Mucosa of stomach (tissue), 1 donor: ENCODE data around the gene PMM1.
"Not testable (repeated sequence)": the region's sequence is repeated elsewhere in the genome, so short reads cannot be mapped to it uniquely, and the experiment has no call there.

Source experiments
- H3K27me3 ChIP-seq: one replicate; pipeline ENCODE4 v1.7.0; 2013; ENCODE audit warnings: mild to moderate bottlenecking, low read length; ENCODE audit not compliant: control insufficient read depth, insufficient read depth
- H3K36me3 ChIP-seq: one replicate; pipeline ENCODE4 v1.7.0; 2013; ENCODE audit warnings: low read length; ENCODE audit not compliant: control insufficient read depth, insufficient read depth
- H3K4me1 ChIP-seq: one replicate; pipeline ENCODE4 v1.7.0; 2013; ENCODE audit warnings: mild to moderate bottlenecking, low read length; ENCODE audit not compliant: control insufficient read depth, insufficient read depth
- H3K4me3 ChIP-seq: one replicate; pipeline ENCODE4 v1.7.0; 2013; ENCODE audit warnings: low read length
- H3K9ac ChIP-seq: one replicate; pipeline ENCODE4 v1.7.0; 2013; ENCODE audit warnings: mild to moderate bottlenecking, low read length, moderate library complexity
- H3K9me3 ChIP-seq: one replicate; pipeline ENCODE4 v1.7.0; 2013; ENCODE audit warnings: mild to moderate bottlenecking, low read length, moderate library complexity; ENCODE audit not compliant: control insufficient read depth
- donor health status: Pancreatic carcinoma.

Gene PMM1

DNA sequence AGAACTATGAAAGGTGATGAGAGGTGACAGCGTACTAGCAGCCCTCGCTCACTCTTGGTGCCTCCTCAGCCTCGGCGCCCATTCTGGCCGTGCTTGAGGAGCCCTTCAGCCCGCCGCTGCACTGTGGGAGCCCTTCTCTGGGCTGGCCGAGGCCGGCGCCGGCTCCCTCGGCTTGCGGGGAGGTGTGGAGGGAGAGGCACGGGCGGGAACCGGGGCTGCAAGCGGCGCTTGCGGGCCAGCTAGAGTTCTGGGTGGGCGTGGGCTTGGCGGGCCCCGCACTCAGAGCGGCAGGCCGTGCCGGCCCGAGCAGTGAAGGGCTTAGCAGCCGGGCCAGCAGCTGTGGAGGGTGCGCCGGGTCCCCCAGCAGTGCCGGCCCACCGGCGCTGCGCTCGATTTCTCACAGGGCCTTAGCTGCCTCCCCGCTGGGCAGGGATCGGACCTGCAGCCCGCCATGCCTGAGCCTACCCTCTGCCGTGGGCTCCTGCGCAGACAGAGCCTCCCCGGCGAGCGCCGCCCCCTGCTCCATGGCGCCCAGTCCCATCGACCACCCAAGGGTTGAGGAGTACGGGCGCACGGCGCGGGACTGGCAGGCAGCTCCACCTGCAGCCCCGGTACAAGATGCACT lies 3.8 kb upstream of the PMM1 start:
- H3K27me3 ChIP-seq, H3K9me3 ChIP-seq, H3K36me3 ChIP-seq, H3K4me3 ChIP-seq, H3K9ac ChIP-seq: not testable (repeated sequence)
- H3K4me1 ChIP-seq, result peaks cover 17% of the 10 kb centered on the region

DNA sequence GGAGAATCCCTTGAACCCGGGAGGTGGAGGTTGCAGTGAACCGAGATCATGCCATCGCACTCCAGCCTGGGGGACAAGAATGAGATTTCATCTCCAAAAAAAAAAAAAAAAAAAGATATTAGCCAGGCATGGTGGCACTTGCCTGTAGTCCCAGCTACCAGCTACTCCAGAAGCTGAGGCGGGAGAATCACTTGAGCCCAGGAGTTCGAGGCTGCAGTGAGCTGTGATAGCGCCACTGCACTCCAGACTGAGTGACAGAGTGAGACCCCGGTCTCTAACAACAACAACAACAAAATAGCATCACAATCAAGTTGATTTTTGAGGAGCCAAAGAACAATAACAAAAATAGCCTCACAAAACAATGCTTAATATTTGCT lies 2.3 kb downstream of the PMM1 start:
- no peaks in the 10 kb centered on the region for H3K9me3 ChIP-seq
- H3K4me1 ChIP-seq, result peaks cover 37% of the 10 kb centered on the region
- no peaks in the 10 kb centered on the region for H3K27me3 ChIP-seq
- no peak overlapping the region for H3K9ac ChIP-seq
- peaks cover 7% of the 10 kb centered on the region for H3K36me3 ChIP-seq
- no peak overlapping the region for H3K4me3 ChIP-seq

DNA sequence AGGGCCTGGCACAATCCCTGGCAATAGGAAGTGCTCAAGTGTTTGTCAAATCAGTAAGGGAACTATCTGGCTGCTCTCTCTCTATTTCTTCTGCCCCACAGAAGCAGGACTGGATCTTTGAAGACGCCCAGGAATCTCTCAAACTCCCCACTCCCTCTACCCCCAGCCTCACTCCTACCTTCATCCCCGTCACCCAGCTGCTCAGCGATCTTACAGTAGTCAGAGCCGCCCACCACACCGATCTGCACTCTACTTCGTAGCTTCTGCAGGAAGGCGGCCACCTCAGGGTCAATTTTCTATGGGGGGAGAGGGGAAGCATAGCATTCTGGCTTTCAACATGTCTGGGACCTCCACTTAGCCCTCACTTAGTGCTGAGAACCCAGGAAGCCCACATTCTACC lies 3.7 kb downstream of the PMM1 start:
- Histone ChIP-seq H3K4me3 (no peak overlapping the region), H3K27me3 (no peaks in the 10 kb centered on the region), H3K36me3 (peaks cover 7% of the 10 kb centered on the region), H3K9ac (no peak overlapping the region), H3K9me3 (no peaks in the 10 kb centered on the region), H3K4me1 (peaks cover 37% of the 10 kb centered on the region)

DNA sequence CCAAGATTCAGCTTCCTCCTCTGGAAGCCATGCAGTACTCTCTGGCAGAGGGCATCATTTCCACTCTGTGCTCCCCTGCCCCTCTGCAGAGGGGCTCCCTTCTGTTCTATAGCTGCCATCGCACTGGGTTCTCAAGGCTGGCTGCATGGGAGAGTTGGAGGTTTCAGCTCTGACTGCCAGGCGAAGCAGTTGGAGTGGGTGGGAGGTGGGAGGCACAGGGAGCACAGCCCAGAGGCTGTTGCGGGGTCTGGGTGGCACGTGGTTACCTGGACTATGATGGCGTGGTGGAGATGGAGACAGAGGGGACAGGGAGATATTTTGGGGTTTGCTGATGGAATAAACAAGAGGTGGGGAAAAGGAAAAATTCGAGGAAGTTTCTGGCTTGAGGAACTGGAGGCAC lies 4.8 kb downstream of the PMM1 start:
- no peaks in the 10 kb centered on the region for H3K9me3 ChIP-seq
- peaks cover 12% of the 10 kb centered on the region for H3K36me3 ChIP-seq
- H3K27me3 ChIP-seq, result no peaks in the 10 kb centered on the region
- H3K4me1 ChIP-seq, result peaks cover 37% of the 10 kb centered on the region
- H3K4me3 ChIP-seq, result no peak overlapping the region
- H3K9ac ChIP-seq, result peak overlapping the region; percentile 47

DNA sequence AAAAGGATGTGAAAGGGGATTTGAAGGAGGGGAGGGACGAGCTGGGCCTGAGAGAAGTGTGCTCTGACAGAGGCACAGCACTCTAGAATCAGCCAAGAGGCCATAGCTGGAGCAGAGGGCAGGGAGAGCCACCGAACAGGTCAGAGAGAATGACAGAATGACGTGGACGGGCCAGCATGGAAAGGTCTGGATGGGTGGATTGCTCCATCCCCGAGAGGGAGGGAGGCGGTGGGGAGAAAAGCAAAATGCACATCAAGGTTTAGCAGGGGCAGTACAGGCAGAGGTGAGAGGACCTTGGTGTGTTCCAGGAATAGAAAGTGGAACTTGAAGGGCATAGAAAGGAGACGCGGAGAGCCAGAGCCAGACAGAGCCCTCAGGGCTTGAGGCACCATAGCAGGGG lies 6.9 kb downstream of the PMM1 start:
- Histone ChIP-seq H3K9ac (no peak overlapping the region), H3K4me3 (no peak overlapping the region), H3K36me3 (peaks cover 19% of the 10 kb centered on the region), H3K9me3 (no peaks in the 10 kb centered on the region), H3K4me1 (peaks cover 33% of the 10 kb centered on the region), H3K27me3 (no peaks in the 10 kb centered on the region)

DNA sequence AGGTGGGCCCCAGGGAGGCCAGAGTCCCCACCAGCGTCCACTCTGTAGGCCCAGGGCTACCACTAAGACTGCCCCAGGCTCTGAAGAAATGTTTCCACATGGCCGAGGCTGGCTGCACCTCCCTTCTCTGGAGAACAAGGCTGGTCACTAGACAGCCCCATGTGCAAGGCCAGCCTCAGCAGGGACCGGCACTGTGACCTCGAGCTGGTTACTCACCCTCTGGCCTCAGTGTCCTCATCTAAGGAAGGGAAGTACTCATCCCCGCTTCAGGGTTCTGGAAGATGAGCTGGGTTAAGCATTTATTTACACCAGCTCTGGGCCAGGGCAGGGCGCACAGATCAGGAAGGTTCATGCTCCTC lies 9.7 kb downstream of the PMM1 start:
- H3K9me3 ChIP-seq, result no peaks in the 10 kb centered on the region
- no peaks in the 10 kb centered on the region for H3K27me3 ChIP-seq
- peaks cover 23% of the 10 kb centered on the region for H3K4me1 ChIP-seq
- no peak overlapping the region for H3K4me3 ChIP-seq
- H3K36me3 ChIP-seq, result peaks cover 30% of the 10 kb centered on the region
- H3K9ac ChIP-seq, result no peak overlapping the region

DNA sequence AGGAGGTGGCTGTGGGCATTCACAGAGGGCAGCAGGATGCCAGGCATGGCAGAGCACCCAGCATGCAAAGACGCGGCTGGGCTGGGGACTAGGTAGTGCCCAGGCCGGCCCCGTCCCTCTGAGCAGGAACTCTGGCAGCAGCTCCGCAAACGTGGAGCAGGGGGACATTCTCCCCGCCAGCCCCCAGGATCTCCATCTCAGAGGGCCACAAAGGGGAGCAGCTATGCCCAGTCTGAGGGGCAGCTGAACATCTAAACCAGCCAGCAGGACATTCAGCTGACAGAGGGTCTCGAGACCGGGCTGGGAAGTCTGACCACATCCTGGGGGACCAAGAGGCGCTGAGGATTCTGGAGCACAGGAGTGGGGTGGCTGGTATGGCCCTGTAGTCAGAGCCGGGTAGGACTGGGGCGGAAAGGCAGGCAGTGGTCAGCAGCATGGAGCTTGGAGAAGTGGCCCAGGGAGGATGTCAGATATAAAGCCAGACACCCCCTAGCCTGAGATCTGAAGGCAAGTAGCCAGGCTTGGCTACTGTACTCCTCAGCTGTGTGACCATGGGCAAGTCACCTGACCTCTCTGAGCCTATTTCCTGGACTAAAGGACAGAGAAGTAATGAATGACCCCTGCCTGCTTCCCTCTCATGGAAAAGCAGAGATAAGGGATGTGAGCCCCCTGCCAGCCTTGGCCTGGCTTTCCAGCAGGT lies 10.2 kb downstream of the PMM1 start:
- Histone ChIP-seq H3K9me3 (no peaks in the 10 kb centered on the region), H3K9ac (peak overlapping the region; percentile 14), H3K27me3 (no peaks in the 10 kb centered on the region), H3K36me3 (peaks cover 30% of the 10 kb centered on the region), H3K4me1 (peaks cover 17% of the 10 kb centered on the region), H3K4me3 (no peak overlapping the region)

DNA sequence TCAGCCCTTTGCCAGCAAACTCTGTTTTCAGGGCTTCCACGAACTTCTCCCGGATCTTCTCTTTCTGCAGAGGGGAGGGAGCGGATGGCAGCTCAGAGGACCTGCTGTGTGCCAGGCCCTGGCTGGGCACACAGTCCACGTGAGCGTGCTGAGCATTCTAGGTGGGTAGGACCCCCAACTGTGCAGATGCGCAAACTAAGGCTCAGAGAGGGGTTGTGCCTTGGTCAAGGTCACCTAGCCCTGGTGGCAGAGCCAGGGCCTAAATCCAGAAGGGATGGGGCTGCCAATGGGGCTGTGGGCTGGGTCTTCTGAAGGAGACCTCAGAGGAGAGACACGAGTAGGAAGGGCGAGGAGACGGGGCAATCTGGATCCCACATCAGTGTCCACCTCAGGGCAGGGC lies 10.8 kb downstream of the PMM1 start:
- Histone ChIP-seq H3K4me3 (no peak overlapping the region), H3K4me1 (peaks cover 11% of the 10 kb centered on the region), H3K27me3 (no peaks in the 10 kb centered on the region), H3K36me3 (peaks cover 26% of the 10 kb centered on the region), H3K9me3 (no peaks in the 10 kb centered on the region), H3K9ac (peak overlapping the region; percentile 14)

DNA sequence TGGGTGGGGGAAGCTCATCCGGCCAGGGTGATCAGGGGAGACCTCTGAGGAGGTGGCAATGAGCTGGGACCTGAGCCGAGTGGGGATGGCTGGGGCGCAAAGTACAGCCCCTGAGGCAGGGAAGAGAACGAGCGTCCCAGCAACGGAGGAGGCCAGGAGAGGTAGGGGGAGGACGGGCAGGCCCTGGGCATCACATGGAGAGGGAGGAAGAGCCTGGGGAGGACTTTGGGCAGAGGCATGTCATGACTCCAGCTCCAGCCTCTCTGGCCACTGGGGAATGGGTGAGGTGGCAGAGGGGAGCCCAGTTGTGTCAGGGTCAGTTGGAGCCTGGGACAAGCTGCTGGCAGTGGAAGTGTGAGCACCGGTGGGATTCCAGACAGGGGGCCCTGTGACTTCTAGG lies 11.5 kb downstream of the PMM1 start:
- H3K4me1 ChIP-seq, result peaks cover 9% of the 10 kb centered on the region
- no peak overlapping the region for H3K4me3 ChIP-seq
- H3K9me3 ChIP-seq, result no peaks in the 10 kb centered on the region
- H3K36me3 ChIP-seq, result peaks cover 23% of the 10 kb centered on the region
- H3K9ac ChIP-seq, result no peak overlapping the region
- H3K27me3 ChIP-seq, result no peaks in the 10 kb centered on the region

DNA sequence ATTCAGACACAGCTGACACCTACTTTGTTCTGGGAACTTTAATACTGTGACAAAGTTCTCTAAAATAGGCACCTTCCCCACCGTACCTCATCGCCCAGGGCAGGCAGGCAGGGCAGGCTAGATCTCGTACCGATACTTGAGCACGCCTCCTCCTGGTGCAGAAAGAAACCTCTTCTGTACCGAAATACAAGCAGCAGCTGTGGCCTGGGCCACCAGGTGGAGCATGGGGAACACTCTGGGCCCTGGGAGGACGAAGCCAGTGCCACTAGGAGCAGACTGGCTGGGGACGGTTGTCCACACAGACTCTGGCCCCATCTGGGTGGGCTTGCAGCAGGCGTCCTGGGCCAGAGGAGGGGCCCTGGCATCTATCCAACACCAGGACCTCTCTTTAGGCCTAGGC lies 12.8 kb downstream of the PMM1 start:
- peaks cover 23% of the 10 kb centered on the region for H3K36me3 ChIP-seq
- H3K4me3 ChIP-seq, result no peak overlapping the region
- H3K9ac ChIP-seq, result no peak overlapping the region
- H3K9me3 ChIP-seq, result no peaks in the 10 kb centered on the region
- peaks cover 9% of the 10 kb centered on the region for H3K4me1 ChIP-seq
- no peaks in the 10 kb centered on the region for H3K27me3 ChIP-seq

DNA sequence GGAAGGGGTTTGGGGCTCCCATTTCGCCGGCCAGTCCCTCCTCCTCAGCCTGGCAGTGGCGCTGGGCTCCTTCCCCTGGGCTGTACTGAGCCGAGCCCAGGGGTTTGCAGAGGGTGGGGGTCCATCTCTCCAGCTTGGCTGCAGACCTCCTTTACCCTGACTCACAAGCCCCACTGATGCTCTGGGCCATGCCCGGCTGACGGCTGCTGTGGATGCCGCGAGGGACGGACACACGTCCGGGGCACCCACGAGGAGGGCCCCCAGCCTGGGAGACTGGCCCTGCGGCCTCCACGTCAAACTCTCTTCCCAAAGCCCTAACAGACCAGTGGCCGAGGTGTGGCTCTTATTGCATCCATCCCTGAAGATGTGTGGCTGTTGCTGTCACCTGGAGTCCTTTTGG lies 14.1 kb downstream of the PMM1 start:
- Histone ChIP-seq H3K27me3 (no peaks in the 10 kb centered on the region), H3K9ac (no peak overlapping the region), H3K4me3 (no peak overlapping the region), H3K9me3 (no peaks in the 10 kb centered on the region), H3K4me1 (peaks cover 9% of the 10 kb centered on the region), H3K36me3 (peaks cover 23% of the 10 kb centered on the region)

DNA sequence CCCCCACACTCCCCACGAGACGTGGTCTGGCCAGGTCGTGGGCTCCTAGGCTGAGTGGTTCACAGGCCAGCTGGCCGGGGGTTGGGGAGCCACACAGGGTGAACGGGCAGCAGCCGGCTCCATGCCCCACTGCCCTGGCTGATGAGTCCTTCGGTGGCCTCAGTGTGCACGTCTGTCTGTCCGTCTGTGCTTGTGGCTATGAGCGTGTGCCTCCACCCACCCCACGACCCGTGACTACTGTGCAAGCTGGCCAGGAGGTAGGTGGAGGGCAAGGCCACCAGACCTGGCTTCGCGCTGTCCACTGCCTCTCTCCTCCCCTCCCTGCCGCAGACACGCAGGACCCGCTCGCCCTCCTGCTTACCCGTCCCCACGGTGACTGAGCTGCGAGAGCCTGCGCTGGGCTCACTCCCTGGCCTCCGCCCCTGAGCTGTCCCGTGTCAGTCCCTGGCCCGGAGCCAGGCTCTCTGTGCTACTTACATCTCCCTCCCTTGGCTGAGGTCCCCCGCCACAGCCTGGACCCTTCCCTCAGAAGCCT lies 14.7 kb downstream of the PMM1 start:
- H3K36me3 ChIP-seq, result peaks cover 18% of the 10 kb centered on the region
- peaks cover 9% of the 10 kb centered on the region for H3K4me1 ChIP-seq

More for the DNA sequence above, 14.7 kb downstream of the PMM1 start:
- no peak overlapping the region for H3K4me3 ChIP-seq
- H3K9ac ChIP-seq, result no peak overlapping the region
- H3K27me3 ChIP-seq, result no peaks in the 10 kb centered on the region
- no peaks in the 10 kb centered on the region for H3K9me3 ChIP-seq
